ENCODE measurements around the gene CCKAR.

The CCKAR gene

GRCh38 chr4:26459054-26459755 is 31.1 kb downstream of the CCKAR start:
- no peak for DNase-seq (ENCODE audit: low read depth in 2 of 2)

GRCh38 chr4:26458157-26458561 is 32.1 kb downstream of the CCKAR start:
- DNase-seq (ENCODE audit: low read depth in 2 of 2) = no peak

GRCh38 chr4:26457412-26457811 is 32.9 kb downstream of the CCKAR start:
- no peak for DNase-seq (ENCODE audit: low read depth in 2 of 2)

GRCh38 chr4:26455571-26455970 is 34.7 kb downstream of the CCKAR start:
- DNase-seq (ENCODE audit: low read depth in 2 of 2) = no peak

GRCh38 chr4:26454961-26455360 is 35.3 kb downstream of the CCKAR start:
- DNase-seq (ENCODE audit: low read depth in 2 of 2) = no peak

GRCh38 chr4:26452565-26453531 is 37.4 kb downstream of the CCKAR start:
- no peak for DNase-seq (ENCODE audit: low read depth in 2 of 2)

- no peak for DNase-seq (ENCODE audit: low read depth in 2 of 2)
Measured at GRCh38 chr4:26451597-26451996, 38.7 kb downstream of the CCKAR start.

- no peak for DNase-seq (ENCODE audit: low read depth in 2 of 2)
Measured at GRCh38 chr4:26450418-26450817, 39.9 kb downstream of the CCKAR start.

GRCh38 chr4:26447378-26447777 is 42.9 kb downstream of the CCKAR start:
- no peak for DNase-seq (ENCODE audit: low read depth in 2 of 2)

GRCh38 chr4:26441771-26442170 is 48.5 kb downstream of the CCKAR start:
- DNase-seq (ENCODE audit: low read depth in 2 of 2) = no peak

GRCh38 chr4:26441102-26441501 is 49.2 kb downstream of the CCKAR start:
- no peak for DNase-seq (ENCODE audit: low read depth in 2 of 2)

- no peak for DNase-seq (ENCODE audit: low read depth in 2 of 2)
Measured at GRCh38 chr4:26434030-26434639, 56.1 kb downstream of the CCKAR start.

- DNase-seq (ENCODE audit: low read depth in 2 of 2) = no peak
Measured at GRCh38 chr4:26433556-26433955, 56.7 kb downstream of the CCKAR start.

- DNase-seq (ENCODE audit: low read depth in 2 of 2) = no peak
Measured at GRCh38 chr4:26432419-26432818, 57.9 kb downstream of the CCKAR start.

GRCh38 chr4:26431461-26432180 is 58.7 kb downstream of the CCKAR start:
- DNase-seq (ENCODE audit: low read depth in 2 of 2) = no peak

Data from stimulated activated CD4-positive, alpha-beta T cell treated with anti-CD3 and anti-CD28 coated beads, Interleukin-15, amount 100 ng/mL, for 48 hours (primary cell).